Skin epidermis (tissue), 12 donors: Measurements from ENCODE around the gene CDC42SE1.
"Not testable (repeated sequence)": the region's sequence is repeated elsewhere in the genome, so short reads cannot be mapped to it uniquely, and the experiment has no call there.

Source experiments
- H3K27ac ChIP-seq, 21 experiments: fragments of 200-600 bp; sonication (generic) in 11 of 21; one replicate each; pipeline ENCODE4 v1.5.0; 2020; ENCODE audit warnings: mild to moderate bottlenecking in 3 of 21, inconsistent platforms in 2 of 21, moderate library complexity in 2 of 21
- H3K4me3 ChIP-seq, 7 experiments: fragments of 200-600 bp; sonication (generic) in 2 of 7; one replicate each; pipeline ENCODE4 v1.5.0; 2020; ENCODE audit warnings: inconsistent platforms in 2 of 7, mild to moderate bottlenecking in 2 of 7, moderate library complexity in 1 of 7

Gene CDC42SE1, protein sequence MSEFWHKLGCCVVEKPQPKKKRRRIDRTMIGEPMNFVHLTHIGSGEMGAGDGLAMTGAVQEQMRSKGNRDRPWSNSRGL

GRCh38 chr1:151059109-151060006 is at the start of gene CDC42SE1:
TSS of gene CDC42SE1 (minus strand) at chr1:151059622. CDS start at chr1:151055730, 3,892 bp downstream.
- peak within 1 kb of the TSS; percentile 65 to 86 (median 80) for H3K4me3 ChIP-seq
- H3K27ac ChIP-seq, result peak within 1 kb of the TSS; percentile 81 to 100 (median 96)

DNA sequence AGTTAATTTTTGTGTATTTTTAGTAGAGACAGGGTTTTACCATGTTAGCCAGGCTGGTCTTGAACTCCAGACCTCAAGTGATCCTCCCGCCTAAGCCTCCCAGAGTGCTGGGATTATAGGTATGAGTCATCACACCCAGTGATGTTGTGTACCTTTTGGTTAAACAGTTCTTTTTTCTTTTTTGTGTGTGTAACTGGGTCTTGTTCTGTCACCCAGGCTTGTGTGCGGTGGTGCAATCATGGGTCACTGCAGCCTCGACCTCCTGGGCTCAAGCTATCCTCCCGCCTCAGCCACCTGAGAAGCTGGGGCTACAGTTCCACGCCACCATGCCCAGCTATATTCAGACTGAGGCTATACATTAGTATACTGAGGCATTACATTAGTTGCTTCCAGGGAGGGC is 48.9 kb upstream of the CDC42SE1 start:
- Histone ChIP-seq H3K4me3 (no peak overlapping the region), H3K27ac (no peak overlapping the region)

GRCh38 chr1:151106894-151107293 is 47.5 kb upstream of the CDC42SE1 start:
- no peak overlapping the region for H3K27ac ChIP-seq
- no peak overlapping the region for H3K4me3 ChIP-seq

GRCh38 chr1:151104630-151105029 is 45.2 kb upstream of the CDC42SE1 start:
- H3K27ac ChIP-seq, result no peak overlapping the region
- no peak overlapping the region for H3K4me3 ChIP-seq

- no peak overlapping the region for H3K4me3 ChIP-seq
Measured at GRCh38 chr1:151098126-151098525, 38.7 kb upstream of the CDC42SE1 start.

GRCh38 chr1:151097426-151097825 is 38.0 kb upstream of the CDC42SE1 start:
- H3K4me3 ChIP-seq, result not testable (repeated sequence)

More at GRCh38 chr1:151098126-151098525, 38.7 kb upstream of the CDC42SE1 start:
- no peak overlapping the region for H3K27ac ChIP-seq

GRCh38 chr1:151085953-151086559 is 26.6 kb upstream of the CDC42SE1 start:
- Histone ChIP-seq H3K27ac (no peak overlapping the region), H3K4me3 (no peak overlapping the region)

More at GRCh38 chr1:151097426-151097825, 38.0 kb upstream of the CDC42SE1 start:
- H3K27ac ChIP-seq, result not testable (repeated sequence)

DNA sequence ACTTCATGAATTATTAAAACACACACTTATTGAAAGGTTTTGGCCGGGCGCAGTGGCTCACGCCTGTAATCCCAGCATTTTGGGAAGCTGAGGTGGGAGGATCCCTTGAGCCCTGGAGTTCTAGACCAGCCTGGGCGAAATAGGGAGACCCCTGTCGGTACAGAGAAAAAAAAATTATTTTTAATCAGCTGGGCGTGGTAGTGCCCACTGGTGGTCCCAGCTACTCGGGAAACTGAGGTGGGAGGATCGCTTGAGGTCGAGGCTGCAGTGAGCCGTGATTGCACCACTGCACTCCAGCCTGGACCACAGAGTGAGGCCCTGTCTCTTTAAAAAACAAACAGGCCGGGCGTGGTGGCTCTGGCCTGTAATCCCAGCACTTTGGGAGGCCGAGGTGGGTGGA is 12.8 kb upstream of the CDC42SE1 start:
- peak overlapping the region in 8 of 21 experiments; percentile 4 to 99 (median 94) for H3K27ac ChIP-seq
- H3K4me3 ChIP-seq, result no peak overlapping the region

GRCh38 chr1:151070474-151071276 is 11.3 kb upstream of the CDC42SE1 start, which contains the start of gene GABPB2:
TSS of gene GABPB2 (plus strand) at chr1:151070761. CDS start at chr1:151088190, 17,429 bp downstream.
- H3K27ac ChIP-seq, result peak within 1 kb of the TSS; percentile 92 to 100 (median 99)
- peak within 1 kb of the TSS; percentile 57 to 91 (median 69) for H3K4me3 ChIP-seq

GRCh38 chr1:151069103-151069486 is 9.7 kb upstream of the CDC42SE1 start:
- H3K4me3 ChIP-seq, result no peak overlapping the region
- H3K27ac ChIP-seq, result peak overlapping the region in 7 of 21 experiments; percentile 94 to 100 (median 99)

- Histone ChIP-seq H3K27ac (no peak overlapping the region), H3K4me3 (no peak overlapping the region)
Measured at GRCh38 chr1:151067185-151067584, 7.8 kb upstream of the CDC42SE1 start.

GRCh38 chr1:151065089-151065645 is 5.7 kb upstream of the CDC42SE1 start:
- Histone ChIP-seq H3K4me3 (no peak overlapping the region), H3K27ac (no peak overlapping the region)

DNA sequence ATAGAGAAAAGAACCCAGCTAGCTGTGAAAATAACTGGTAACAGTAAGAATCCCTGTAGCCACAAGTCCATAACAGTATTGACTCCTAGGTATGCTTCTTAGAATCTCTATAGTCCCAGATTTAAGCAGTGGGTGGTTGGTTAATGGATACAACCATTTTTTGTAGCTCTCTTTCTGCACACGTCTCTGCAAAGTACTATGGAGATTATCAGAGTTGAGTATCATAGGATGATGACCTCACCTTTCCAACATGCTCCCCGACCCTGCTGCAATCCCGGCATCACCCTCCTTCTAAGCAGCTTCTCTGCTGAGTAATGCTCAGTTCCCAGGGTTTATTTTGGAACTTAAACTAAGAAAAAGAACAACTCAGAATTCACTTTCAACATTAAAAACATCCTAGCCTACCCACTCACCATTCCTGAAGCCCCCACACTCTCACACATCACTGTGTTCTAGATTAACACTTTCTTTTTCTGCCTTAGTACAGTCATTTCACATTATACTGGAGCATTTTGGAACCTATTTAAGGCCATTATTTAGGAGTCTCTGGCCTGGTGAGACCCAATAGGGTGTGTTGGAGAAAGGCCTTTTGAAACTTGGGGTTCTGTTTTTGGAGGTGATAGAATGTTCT is 3.4 kb upstream of the CDC42SE1 start:
- no peak overlapping the region for H3K4me3 ChIP-seq
- H3K27ac ChIP-seq, result peak overlapping the region in 2 of 21 experiments; percentile 4 to 16

DNA sequence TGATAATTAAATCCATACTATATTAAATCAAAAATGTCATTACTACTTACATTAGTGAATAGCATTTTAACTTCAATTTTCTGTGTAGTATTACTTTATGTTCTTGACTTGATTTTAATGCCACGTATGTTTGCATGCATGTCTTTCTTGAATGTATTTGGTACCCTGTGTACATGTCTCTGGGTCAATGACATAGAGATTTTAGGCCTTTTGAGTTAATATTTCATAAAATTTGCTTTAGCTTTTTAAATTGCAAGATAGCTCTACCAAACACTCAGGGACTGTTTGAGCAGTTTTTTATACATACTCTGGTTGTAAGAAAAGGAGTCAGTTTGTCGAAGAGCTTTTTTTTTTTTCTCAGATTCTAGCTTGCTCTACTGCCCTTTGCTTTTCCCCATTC is 2.3 kb upstream of the CDC42SE1 start:
- H3K27ac ChIP-seq, result no peak overlapping the region
- no peak overlapping the region for H3K4me3 ChIP-seq

DNA sequence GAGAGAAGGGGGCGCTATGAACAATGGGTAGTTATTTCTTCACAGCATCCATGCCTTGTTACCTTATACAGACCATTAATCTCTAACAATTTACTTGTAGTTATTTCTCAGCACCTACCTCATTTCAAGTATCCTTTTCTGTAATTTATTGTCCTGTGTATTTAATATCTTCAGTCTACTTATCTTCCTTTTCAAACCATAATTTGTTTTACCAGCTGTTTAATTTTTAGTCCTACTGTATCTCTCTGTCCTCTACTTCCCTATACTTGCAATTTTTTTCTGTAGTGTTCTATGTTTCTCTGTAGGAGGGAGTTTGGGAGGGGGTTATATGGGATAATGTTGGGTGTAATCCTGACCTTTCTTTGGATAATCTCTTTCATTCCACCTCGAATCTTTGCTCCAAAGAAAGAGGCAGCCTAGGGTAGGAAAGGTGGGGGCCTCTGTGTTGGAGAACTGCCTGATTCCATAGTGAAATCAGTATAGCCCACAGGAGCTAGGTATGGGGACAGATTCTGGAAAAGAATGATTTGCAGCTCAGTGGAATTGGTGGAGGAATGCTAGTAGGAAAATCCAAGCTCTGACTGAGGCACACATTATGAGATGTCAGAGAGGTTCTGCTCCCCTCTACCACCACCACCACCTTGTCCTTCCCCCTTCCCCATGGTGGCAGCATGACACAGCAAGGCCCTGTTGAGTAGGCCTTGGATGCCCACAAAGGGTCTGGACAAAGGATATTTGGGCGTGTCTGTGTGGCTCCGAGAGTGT is 1.4 kb upstream of the CDC42SE1 start:
- Histone ChIP-seq H3K4me3 (peak overlapping the region; percentile 65 to 86 (median 80)), H3K27ac (peak overlapping the region in 16 of 21 experiments; percentile 92 to 100 (median 98))

- Histone ChIP-seq H3K27ac (peak within 1 kb of the TSS; percentile 81 to 100 (median 96)), H3K4me3 (peak within 1 kb of the TSS; percentile 65 to 86 (median 80))
Measured at GRCh38 chr1:151060007-151060656, 710 bp upstream of the CDC42SE1 start, which contains the start of gene MLLT11. TSS of gene MLLT11 (plus strand) at chr1:151060397. CDS start at chr1:151067225, 6,828 bp downstream.

- peak overlapping the region; percentile 65 to 86 (median 80) for H3K4me3 ChIP-seq
- peak overlapping the region; percentile 81 to 100 (median 96) for H3K27ac ChIP-seq
Measured at GRCh38 chr1:151058692-151059091, 730 bp downstream of the CDC42SE1 start.
